Activated CD4-positive, alpha-beta T cell treated with anti-CD3 and anti-CD28 coated beads for 1 hour (primary cell): Measurements from ENCODE around the gene LPP.

Experiments
- DNase-seq: peaks from one replicate; pipeline ENCODE4 v3.0.0-alpha.2; 2020

The LPP gene

GRCh38 chr3:188171682-188172467 is 17.9 kb downstream of the LPP start:
- DNase-seq = no peak

- no peak for DNase-seq
These were observed 20.5 kb downstream of the LPP start for GRCh38 chr3:188174317-188175044.

GRCh38 chr3:188176476-188176875 is 22.5 kb downstream of the LPP start:
- no peak for DNase-seq

- DNase-seq = no peak
These were observed 22.9 kb downstream of the LPP start for GRCh38 chr3:188176884-188177283.

- DNase-seq = no peak
These were observed 23.8 kb downstream of the LPP start for GRCh38 chr3:188177721-188178120.

- no peak for DNase-seq
These were observed 24.5 kb downstream of the LPP start for GRCh38 chr3:188178293-188178936.

GRCh38 chr3:188179006-188179966 is 25.3 kb downstream of the LPP start:
- no peak for DNase-seq

GRCh38 chr3:188180114-188180513 is 26.2 kb downstream of the LPP start:
- DNase-seq = no peak

GRCh38 chr3:188183452-188183851 is 29.5 kb downstream of the LPP start:
- no peak for DNase-seq

GRCh38 chr3:188184160-188184559 is 30.2 kb downstream of the LPP start:
- DNase-seq = no peak

- no peak for DNase-seq
These were observed 30.7 kb downstream of the LPP start for GRCh38 chr3:188184649-188185048.

- DNase-seq = no peak
These were observed 31.8 kb downstream of the LPP start for GRCh38 chr3:188185717-188186251.

GRCh38 chr3:188187053-188187452 is 33.1 kb downstream of the LPP start:
- no peak for DNase-seq

GRCh38 chr3:188188911-188189310 is 35.0 kb downstream of the LPP start:
- DNase-seq = no peak

GRCh38 chr3:188191460-188191859 is 37.5 kb downstream of the LPP start:
- no peak for DNase-seq

GRCh38 chr3:188192034-188192433 is 38.1 kb downstream of the LPP start:
- DNase-seq = no peak

GRCh38 chr3:188194332-188194731 is 40.4 kb downstream of the LPP start:
- no peak for DNase-seq

GRCh38 chr3:188196232-188196990 is 42.5 kb downstream of the LPP start:
- no peak for DNase-seq

- no peak for DNase-seq
These were observed 43.5 kb downstream of the LPP start for GRCh38 chr3:188197388-188197847.

GRCh38 chr3:188198001-188198400 is 44.0 kb downstream of the LPP start:
- DNase-seq = no peak

- DNase-seq = no peak
These were observed 44.9 kb downstream of the LPP start for GRCh38 chr3:188198760-188199327.
